ENCODE data around the gene RBMS1. TPM values are rescaled to one million over a fixed set of nuclear protein-coding genes. Genes with fewer than 3 reads are reported as not detected.

RBMS1 gene
- total RNA-seq, 4 donors from 2014 or later: 86.0 to 110 (median 91.5) TPM

DNA sequence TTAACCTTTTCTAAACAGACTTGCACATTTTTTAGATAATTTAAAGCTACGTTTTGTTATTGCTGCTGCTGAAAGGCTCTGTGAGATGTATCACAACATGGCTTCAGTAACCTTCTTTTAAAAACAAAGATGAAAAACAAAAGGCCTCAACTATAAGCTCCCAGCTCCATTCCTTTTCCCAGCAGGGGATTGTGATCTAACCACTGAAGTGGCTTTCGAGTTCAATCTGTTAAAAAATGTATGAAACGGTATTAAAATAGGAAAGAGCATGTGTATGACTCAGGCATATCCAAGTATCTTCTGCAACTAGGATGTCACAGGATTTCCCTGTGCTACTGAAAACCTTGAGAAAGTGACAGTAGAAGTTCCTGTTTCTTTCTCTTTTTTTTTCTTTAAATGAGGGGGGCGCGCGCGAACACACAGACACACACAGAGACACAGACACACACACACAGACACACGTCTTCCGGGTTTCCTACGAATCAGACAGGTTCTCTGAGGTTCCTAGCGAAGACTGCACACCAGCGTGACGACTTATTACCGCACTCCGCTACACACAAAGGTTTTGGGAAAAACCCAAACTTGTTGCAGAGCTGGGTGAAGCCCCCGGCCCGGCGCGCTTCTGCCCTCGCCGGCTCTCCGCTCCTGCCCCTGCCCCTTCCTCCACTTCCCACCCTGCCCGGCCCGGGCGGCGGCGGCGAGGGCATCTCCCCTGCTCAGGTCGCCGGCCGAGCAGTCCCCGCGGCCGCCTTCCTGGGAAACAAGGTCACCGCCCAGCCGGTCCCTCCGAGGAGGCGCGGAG is 86.8 kb downstream of the RBMS1 start:
- WGBS, 2 donors (ENCODE audit: low coverage in 1 of 2): 0% methylated on average over 12 to 16 of the region's 39 CpGs
- peak overlapping the region; percentile 97 to 100 (median 98) for H3K27ac ChIP-seq
- no peaks in the 10 kb centered on the region for H3K9me3 ChIP-seq
- ATAC-seq: peak; percentile 16
- H3K4me3 ChIP-seq: peak overlapping the region; percentile 84 to 99
- TF ChIP-seq POLR2AphosphoS5 (IDR thresholded peaks at IDR 0.05): peak; percentile 17
- TF ChIP-seq, protein P1, sequence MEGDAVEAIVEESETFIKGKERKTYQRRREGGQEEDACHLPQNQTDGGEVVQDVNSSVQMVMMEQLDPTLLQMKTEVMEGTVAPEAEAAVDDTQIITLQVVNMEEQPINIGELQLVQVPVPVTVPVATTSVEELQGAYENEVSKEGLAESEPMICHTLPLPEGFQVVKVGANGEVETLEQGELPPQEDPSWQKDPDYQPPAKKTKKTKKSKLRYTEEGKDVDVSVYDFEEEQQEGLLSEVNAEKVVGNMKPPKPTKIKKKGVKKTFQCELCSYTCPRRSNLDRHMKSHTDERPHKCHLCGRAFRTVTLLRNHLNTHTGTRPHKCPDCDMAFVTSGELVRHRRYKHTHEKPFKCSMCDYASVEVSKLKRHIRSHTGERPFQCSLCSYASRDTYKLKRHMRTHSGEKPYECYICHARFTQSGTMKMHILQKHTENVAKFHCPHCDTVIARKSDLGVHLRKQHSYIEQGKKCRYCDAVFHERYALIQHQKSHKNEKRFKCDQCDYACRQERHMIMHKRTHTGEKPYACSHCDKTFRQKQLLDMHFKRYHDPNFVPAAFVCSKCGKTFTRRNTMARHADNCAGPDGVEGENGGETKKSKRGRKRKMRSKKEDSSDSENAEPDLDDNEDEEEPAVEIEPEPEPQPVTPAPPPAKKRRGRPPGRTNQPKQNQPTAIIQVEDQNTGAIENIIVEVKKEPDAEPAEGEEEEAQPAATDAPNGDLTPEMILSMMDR (IDR thresholded peaks at IDR 0.05): no peak
- TF ChIP-seq POLR2A (IDR thresholded peaks at IDR 0.05): peak in 1 of 2 donors; percentile 21
- H3K36me3 ChIP-seq: no peaks in the 10 kb centered on the region
- no peaks in the 10 kb centered on the region for H3K27me3 ChIP-seq
- peaks cover 18 to 77% (median 22%) of the 10 kb centered on the region in 3 donors for H3K4me1 ChIP-seq

DNA sequence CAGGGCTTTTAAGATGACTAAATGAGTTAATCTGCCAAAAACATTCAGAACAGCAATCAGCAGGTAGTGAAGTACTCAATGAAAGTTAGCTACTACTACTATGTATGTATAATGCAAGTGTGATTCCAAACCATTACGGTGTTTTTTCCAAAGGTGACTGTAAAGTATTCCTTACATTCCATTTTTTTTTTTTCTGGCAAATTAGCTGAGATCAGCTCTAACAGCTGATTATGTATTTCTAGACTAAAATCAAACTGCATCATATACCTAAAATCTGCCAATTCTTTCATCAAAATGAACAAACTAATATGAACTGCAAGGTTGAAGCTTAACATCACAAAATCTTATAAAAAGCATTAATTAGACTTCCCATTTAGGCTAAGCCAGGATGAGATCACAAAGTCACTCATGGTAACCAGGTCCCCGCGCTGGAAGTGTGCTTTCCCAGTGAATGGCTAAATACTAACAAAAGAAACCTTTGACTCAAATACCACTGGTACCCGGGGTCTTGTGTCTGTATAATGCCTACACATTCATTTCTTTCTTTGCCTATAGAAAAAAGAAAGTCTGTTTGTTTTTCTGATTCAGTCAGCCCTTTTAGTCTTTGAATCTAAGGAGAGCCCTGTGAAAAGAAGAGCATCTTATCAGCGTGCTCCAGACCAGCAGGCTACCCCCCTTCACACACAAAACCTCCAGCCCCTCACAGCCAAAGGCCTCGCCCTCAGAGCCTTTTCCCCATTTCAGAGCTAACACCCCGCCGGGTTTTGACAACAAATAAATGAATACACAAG is 88.3 kb downstream of the RBMS1 start:
- H3K36me3 ChIP-seq: no peaks in the 10 kb centered on the region
- TF ChIP-seq EP300 (IDR thresholded peaks at IDR 0.05) (no peak), POLR2AphosphoS5 (IDR thresholded peaks at IDR 0.05) (no peak), POLR2A (IDR thresholded peaks at IDR 0.05) (no peak)
- TF ChIP-seq, protein P1 (IDR thresholded peaks at IDR 0.05): no peak
- no peaks in the 10 kb centered on the region for H3K9me3 ChIP-seq
- no peak for ATAC-seq
- H3K4me1 ChIP-seq: peaks cover 17 to 78% (median 17%) of the 10 kb centered on the region in 3 donors
- peak overlapping the region; percentile 84 to 99 for H3K4me3 ChIP-seq
- 25 to 39% methylated on average over 4 to 7 of the region's 8 CpGs for WGBS, 2 donors (ENCODE audit: low coverage in 1 of 2)
- H3K27me3 ChIP-seq: no peaks in the 10 kb centered on the region
- H3K27ac ChIP-seq: peak overlapping the region in 3 of 4 donors; percentile 97 to 100 (median 98)

DNA sequence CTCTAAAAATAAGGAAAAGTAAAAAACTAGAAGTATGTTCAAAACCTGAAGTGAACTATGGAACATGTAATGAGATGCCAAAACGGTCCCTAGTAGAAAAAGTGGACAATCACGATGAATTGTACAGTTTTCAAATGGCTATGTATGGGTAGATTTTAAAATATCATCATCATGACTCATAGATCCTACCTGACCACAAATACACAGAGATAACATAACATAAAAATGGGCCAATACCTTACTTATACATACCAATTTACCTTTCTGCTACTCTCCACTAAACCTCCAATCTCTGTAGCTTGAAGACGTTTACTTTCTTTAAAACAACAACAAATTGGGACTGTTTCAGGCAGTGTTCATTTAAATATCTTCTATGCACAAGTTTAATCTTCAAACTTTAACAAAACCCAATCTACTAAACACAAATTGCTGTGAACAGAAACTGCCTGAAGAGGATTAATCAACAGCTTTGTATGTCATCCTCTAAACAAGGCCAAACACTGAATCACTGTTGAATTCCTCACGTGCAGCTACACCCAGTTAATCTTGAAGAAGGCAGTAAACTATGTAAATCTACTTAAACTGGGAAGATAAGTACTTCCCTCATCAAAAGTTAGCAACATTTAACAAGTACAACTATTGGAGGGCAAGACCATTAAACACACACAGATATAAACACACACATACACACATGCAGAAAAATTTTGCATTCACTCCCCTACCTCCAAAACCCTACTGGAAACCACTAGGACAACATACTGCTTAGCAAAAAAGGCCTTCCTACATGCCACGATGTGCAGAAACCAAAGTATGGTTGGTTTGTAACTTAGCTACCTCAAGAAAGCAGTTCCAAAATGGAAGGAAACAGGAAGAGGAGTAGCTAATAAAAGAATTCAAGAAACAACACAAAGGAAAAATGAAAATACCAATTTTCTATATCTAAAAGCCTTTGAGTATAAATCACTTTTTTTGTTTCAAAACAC is 90.3 kb downstream of the RBMS1 start:
- TF ChIP-seq EP300 (IDR thresholded peaks at IDR 0.05): no peak
- TF ChIP-seq POLR2AphosphoS5 (IDR thresholded peaks at IDR 0.05): no peak
- TF ChIP-seq POLR2A (IDR thresholded peaks at IDR 0.05): no peak
- TF ChIP-seq, protein P1 (IDR thresholded peaks at IDR 0.05): no peak
- ATAC-seq: no peak
- H3K36me3 ChIP-seq: no peaks in the 10 kb centered on the region
- no peaks in the 10 kb centered on the region for H3K27me3 ChIP-seq
- H3K9me3 ChIP-seq: no peaks in the 10 kb centered on the region
- peak overlapping the region in 2 of 4 donors; percentile 3 to 100 for H3K27ac ChIP-seq
- H3K4me3 ChIP-seq: no peak overlapping the region
- WGBS, 2 donors (ENCODE audit: low coverage in 1 of 2): 46 to 56% methylated on average over 5 of the region's 5 CpGs
- peaks cover 18 to 84% (median 21%) of the 10 kb centered on the region in 3 donors for H3K4me1 ChIP-seq

DNA sequence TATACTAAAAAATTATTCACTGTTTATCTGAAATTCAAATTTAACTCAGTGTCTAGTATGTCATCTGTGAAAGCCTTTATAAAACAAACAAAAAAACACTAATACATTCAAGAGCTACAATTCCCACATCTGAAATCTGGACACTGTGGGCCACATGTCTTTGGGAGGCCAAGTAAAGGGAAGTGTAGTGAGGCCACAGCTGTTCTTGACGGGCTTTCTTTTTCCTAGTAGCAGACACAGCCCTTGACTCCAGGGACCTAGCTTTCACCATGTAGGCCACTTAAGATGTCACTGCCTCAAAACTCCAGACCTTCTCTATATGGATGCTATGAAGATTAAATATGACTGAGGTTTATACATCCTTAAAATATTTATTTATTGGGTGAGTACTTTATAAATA is 91.1 kb downstream of the RBMS1 start:
- TF ChIP-seq, protein P1 (IDR thresholded peaks at IDR 0.05): no peak
- TF ChIP-seq POLR2A (IDR thresholded peaks at IDR 0.05): no peak
- no peak for TF ChIP-seq EP300 (IDR thresholded peaks at IDR 0.05)
- TF ChIP-seq POLR2AphosphoS5 (IDR thresholded peaks at IDR 0.05): no peak

More for the DNA sequence above, 91.1 kb downstream of the RBMS1 start:
- peaks cover 22 to 90% (median 24%) of the 10 kb centered on the region in 3 donors for H3K4me1 ChIP-seq
- no peaks in the 10 kb centered on the region for H3K9me3 ChIP-seq
- H3K4me3 ChIP-seq: no peak overlapping the region
- no peaks in the 10 kb centered on the region for H3K36me3 ChIP-seq
- ATAC-seq: no peak
- H3K27me3 ChIP-seq: no peaks in the 10 kb centered on the region
- H3K27ac ChIP-seq: peak overlapping the region in 2 of 4 donors; percentile 3 to 100
- WGBS, 2 donors (ENCODE audit: low coverage in 1 of 2): 55% methylated on average over 1 of the region's 1 CpG; no CpG with 5 or more reads in 1 of the 2 donors

All from gastroesophageal sphincter (tissue), 4 donors.